Measurements from ENCODE around the gene KCTD13. TPM values are rescaled to one million over a fixed set of nuclear protein-coding genes. Genes with fewer than 3 reads are reported as not detected.

KCTD13 gene
- total and polyA plus RNA-seq, 2 of the 8 experiments (the other 6 are each of a cell fraction or from before 2014, with no cell fraction given): 9.2 to 10.8 TPM

DNA sequence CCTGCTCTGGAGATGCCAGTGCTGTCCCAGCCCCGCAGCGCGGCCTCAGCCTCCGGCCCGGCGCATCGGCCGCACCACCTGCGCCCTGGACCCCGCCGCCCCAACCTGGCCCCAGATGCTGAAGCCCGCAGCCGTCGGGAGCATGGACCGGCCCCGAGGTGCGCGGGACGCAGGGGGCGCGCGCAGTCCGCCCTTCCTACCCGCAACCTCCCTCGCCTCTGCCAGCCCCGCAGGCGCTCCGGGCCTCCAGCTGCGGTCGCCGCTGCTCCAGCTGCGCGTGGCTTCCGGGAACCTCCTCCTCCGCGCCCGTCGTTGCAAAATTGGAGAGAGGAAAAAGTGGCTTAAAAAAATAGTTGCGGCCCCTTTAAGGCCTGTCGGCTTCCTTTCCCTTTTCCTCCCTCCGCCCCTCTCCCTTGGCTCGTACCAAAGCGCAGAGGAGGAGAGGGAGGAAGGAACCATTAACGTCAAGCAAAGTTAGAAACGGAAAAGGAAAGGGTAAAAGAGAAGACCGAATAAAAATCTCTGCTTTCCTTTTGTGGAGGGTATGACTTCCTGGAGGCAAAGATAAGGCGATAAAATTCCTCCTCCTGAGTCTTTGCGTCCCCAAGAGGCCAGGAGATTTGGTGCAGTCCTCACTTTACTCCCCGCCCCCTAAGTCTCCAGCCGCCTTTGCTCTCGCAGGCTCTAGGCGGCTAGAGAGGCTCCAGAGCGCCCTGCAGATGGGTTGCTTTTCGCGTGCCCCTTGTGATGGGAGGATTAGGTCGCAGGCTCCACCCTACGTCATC, 63.0 kb downstream of the KCTD13 start, which contains the start of gene CDIPT (continued):
- peak; percentile 31 for TF ChIP-seq SAP30 (IDR thresholded peaks at IDR 0.05; ENCODE audit: insufficient read depth, insufficient replicate concordance, low read length)
- TF ChIP-seq, protein P1, sequence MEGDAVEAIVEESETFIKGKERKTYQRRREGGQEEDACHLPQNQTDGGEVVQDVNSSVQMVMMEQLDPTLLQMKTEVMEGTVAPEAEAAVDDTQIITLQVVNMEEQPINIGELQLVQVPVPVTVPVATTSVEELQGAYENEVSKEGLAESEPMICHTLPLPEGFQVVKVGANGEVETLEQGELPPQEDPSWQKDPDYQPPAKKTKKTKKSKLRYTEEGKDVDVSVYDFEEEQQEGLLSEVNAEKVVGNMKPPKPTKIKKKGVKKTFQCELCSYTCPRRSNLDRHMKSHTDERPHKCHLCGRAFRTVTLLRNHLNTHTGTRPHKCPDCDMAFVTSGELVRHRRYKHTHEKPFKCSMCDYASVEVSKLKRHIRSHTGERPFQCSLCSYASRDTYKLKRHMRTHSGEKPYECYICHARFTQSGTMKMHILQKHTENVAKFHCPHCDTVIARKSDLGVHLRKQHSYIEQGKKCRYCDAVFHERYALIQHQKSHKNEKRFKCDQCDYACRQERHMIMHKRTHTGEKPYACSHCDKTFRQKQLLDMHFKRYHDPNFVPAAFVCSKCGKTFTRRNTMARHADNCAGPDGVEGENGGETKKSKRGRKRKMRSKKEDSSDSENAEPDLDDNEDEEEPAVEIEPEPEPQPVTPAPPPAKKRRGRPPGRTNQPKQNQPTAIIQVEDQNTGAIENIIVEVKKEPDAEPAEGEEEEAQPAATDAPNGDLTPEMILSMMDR (IDR thresholded peaks at IDR 0.05; ENCODE audit: control extremely low read depth in 1 of 3, insufficient read depth in 1 of 3, low read depth in 1 of 3, low read length in 3 of 3): peak; percentile 73 to 94 (median 78)

Data from H1 (cell line).